Forelimb muscle (tissue), 1 donor: Measurements from ENCODE around the gene OBI1. TPM values are rescaled to one million over a fixed set of nuclear protein-coding genes. Genes with fewer than 3 reads are reported as not detected.
"Not testable (repeated sequence)": the region's sequence is repeated elsewhere in the genome, so short reads cannot be mapped to it uniquely, and the experiment has no call there.

Experiments
- DNase-seq: peaks from one replicate; pipeline ENCODE4 v3.0.0-alpha.2; 2013; ENCODE audit warnings: low read depth
- polyA plus RNA-seq: library from polyadenylated mRNA; unstranded; fragments of 120-200 nt; gene quantifications from one replicate; pipeline ENCODE4 v1.2.1, GENCODE V29; 2013; ENCODE audit not compliant: insufficient read length

OBI1 gene
- polyA plus RNA-seq, 1 donor = 12.4 TPM

DNA sequence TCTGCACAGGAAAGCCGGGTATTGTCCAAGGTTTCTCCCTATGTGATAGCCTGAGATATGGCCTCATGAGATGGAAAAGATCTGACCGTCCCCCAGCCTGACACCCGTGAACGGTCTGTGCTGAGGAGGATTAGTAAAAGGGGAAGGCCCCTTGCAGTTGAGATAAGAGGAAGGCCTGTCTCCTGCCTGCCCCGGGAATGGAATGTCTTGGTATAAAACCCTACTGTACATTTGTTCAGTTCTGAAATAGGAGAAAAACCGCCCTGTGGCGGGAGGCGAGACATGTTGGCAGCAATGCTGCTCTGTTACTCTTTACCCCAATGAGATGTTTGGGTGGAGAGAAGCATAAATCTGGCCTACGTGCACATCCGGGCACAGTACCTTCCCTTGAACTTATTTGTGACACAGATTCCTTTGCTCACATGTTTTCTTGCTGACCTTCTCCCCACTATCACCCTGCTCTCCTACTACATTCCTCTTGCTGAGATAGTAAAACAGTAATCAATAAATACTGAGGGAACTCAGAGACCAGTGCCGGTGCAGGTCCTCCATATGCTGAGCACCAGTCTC is 11.8 kb downstream of the OBI1 start:
- DNase-seq = not testable (repeated sequence)

DNA sequence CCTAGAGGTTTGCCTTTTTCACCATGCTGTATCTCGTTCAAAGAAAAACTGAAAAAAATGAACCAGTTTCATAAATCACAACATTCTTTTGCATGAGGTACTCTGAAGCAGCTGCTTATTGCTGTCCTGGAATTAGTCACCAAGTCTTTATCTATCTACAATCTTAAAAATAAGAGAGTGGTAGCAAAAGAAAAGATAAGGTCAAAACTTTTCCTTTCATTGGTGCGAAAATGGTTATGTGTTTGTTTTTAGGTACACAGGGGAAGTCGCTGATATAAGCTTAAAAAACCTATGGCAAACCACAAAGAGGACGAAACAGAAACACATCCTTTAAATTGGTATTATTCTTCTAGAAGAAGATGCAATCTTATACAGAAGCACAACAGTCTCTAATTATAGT is 20.7 kb downstream of the OBI1 start:
- DNase-seq = no peak

DNA sequence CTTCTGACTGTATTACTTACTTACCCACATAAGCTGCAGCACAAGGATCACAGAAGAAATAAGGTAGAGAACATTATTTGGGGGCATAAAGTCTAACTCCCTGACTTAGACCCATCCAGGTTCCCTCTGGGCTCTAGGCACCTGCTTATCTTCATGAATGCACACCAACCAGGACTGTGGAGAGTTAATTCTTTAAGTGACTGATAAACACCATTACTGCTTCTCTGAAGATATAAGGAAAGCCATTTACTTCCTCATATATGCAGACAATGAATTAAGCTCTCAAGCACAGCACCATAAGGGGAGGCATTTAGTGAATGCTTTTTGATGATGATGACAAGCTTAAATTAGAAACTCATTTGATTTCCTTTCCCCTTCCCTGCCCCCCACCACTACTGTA is 22.5 kb downstream of the OBI1 start:
- DNase-seq = no peak

DNA sequence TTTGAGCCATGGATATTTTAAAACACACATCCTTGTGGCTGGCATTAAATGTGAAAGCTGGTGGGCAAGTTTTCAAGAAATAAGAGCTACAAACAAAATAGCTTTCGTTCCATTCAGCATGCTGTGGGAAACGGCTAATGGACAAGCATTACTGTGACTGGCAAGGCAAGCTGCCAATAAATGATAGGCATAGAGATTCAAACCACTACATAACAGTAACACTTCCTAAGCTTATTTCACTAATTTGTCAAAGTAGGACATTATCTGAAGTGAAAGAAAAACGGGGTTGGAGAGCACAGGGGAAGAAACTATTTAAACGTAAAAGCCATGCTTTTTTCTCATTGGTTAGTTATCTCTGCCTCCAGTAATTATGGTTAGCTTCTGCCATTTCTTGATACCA is 26.0 kb downstream of the OBI1 start:
- DNase-seq = no peak

DNA sequence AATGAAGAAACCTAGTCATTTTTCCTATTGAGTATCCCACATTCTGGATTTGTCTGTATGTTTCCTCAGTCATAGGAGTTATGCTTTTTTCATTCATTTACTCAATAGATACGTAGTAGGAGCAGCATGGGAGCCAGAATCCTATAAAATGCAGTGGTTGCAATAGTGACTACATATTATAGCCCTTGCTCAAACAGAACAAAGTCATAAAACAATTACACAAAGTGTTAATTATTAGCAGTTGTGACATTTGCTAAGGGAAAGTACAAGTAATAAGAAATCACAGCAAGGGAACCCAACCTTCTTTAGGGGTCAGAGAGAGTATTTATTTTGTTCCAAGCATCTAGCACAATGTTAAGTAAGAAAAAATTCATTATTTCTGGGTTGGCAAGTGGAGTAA is 27.9 kb downstream of the OBI1 start:
- DNase-seq = no peak

DNA sequence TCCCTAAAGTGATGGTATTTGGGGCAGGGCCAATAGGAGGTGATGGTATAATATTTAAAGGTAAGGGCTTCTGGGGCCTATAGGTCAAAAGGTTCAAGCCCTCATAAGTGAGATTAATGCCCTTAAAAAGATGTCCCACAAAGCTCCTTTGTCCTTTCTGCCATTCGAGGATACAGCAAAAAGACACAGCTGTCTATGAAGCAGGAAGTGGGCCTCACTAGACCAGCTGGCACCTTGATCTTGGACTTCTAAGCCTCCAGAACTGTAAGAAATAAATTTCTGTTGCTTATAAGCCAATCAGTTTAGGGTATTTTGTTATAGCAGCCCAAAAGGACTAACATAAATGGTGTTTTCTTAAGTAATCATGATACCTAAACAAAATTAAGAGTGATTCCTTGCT is 28.4 kb downstream of the OBI1 start:
- DNase-seq = no peak

DNA sequence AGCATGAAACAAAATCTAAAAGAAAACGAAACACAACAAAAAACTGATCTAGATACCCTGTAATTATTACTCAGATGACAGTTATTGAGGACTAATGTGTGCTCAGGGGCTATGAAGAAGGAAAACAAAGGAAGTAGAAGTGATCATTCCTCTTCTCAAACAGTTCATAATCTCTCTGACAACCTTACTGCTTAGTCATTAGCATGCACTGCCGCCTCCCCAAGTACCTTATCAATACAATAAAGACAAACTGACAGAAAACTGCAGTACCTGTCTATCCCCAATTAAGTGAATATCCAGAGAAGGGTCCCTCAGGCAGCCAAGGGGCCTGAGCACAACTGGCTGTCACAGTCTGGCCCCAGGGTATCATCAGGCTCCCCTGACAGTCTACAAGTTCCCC is 33.6 kb downstream of the OBI1 start:
- no peak for DNase-seq

DNA sequence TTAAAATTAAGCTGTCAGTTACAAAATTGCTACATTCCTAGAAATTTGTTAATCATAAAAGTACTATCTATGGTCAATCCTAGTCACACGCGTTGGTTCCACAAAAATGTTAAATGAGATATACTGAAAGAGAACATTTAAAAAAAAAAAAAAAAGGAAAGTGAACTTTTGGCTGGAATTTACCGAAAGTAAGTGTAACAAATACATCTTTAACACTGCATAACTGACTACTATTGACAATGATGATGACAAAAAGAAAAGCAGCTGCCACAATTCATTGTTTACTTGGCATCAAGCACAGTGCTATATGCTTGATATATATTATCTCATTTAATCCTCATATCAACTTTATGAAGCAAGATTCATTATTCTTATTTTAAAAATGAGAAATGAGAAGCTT is 35.8 kb downstream of the OBI1 start:
- DNase-seq = no peak

DNA sequence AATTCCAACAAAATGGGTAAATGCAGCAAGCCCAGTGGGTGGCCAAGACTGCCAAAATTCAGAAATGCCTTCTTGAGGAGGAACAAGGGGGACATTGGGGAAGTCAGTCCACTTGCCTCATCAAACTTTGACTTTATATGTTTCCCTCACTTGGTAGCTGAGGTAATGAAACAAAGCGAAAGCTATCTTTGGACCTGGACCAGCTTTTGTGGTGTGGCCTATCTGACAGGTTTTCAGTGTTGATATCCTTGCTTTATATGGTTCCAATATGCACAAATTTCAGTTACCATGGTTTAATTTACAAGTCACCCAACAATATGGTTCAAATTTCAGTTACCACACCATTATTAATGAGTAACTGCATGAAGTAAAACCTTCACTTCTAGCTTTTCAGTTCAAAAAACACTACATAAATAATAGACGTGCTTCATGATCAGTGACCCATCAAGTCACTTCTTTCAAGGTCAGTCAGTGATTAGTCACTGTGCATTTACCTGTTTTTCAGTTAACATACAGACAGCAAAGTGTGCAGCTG is 38.0 kb downstream of the OBI1 start:
- no peak for DNase-seq

DNA sequence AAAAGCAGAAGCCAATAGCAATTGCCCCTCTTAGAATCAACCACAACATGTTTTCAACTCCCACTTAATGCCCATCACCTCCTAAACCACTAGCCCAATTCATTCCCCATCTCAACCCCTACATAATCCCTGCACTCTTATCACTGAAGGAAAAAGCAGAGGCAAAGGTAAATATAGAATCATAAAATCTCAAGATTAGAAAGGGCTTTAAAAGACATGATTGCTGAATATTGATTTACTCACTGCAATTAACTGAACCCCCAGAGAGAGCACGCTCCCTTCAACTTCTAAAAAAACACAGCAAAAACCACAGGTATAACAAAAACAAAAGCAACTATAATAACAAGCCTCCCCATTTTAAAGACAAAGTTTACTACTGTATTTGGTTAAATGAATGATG is 40.5 kb downstream of the OBI1 start:
- no peak for DNase-seq

DNA sequence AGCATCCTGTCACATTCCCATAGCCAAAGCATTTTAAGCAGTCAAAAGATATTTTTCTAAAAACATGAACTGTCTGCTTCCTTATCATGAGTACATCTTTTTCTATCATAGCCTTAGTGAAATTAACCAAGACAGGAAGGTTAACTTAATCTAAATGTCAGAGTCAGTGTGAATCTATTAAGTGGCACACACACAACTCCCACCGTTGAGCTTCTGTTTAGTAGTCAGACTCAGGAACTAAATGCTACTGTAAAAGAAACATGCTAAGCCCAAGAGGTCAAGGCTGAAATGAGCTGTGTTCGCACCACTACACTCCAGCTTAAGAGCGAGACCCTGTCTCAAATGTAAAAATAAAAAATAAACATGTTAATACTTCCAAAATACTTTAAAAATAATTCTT is 47.9 kb downstream of the OBI1 start:
- no peak for DNase-seq

DNA sequence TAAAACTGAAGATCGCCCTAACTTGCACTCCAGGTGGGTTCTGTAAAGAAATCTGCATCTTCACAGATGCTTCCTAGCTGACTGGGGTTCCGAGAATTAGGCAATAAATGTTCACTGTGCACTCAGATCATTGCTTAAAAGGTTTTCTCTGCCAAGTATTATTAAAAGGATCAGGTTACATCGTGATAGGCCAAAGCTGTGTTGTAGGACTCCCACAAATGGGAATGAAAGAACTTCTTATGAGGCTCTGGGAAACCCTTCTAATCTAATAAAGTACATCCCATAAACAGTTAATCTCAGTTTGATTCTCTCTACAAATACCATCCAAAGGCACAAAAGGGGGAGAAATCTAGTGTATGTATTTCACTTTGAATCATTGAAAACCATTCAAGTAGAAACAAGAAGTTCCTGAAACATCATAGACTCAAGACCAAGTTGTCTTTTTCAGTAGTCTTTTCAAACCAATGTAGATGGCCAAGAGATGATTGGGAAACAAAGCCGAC is 48.5 kb downstream of the OBI1 start:
- DNase-seq = no peak

DNA sequence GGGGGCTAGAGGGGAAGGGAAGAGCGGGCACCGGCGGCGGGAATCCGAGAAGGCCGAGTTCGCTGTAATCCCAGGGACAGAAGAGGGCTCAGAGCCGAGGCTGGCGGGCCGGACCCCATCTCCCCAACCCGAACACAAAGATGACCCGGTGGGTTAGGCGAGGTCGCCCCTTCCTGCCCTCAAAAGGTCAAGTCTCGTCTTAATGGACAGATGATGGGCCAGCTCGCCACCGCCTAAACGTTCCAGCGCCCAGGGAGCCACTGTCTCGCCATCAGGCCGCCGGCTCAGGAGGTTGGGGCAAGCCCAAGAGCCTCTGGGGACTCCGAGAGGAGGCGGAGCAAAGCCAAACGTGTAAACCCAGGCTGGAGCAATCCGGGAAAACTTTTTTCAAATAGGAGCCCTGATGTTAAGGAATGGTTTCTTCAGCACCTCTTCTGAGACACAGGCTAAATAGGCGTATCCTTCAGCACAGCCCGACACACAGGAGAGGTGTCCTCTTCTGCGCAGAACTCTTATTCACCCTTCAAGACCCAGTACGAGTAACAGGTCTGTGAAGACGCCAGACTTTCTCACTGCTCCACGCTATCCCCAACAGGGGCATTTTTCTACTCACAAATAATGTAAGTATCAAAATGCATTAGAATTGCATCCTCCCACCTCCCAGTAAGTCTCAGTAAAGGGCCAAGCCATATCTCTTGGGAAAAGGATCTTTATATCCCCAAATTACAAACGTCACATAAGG is 49.3 kb downstream of the OBI1 start:
- no peak for DNase-seq

DNA sequence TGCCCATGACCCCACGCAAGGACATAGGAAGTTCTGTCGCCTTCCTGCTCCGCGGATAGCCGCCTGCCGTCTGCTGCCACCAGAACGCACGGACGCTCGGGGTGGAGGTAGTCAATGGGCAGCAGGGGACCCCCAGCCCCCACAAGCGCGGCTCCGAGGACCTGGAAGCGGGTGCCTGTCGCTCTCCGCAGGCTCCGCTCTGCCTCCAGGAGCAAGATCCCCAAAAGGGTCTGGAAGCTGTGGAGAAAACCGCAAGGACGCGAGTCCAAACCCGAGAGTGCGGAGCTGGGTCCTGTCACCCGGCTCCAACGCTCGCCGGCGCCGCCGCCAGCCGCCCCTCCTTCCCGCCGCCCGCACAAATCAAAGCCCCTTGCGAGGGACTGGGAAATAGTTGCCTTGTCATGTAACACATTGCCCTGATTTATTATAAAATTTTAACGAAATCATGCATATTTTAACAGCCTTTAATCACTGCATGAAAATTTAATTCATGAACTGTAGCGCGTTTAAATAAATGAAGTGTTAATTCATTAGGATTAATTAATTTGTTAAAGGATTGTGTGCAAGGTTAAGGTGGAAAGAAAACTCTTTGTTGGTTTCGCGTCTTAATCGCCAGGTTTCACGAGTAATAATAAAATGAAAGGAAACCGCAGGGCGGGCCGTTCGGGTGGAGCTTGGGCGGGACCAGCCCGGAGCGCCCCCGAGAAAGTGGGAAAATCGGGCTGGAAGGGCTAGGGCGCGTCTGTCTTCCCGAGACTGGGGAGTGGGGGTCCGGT is 50.1 kb downstream of the OBI1 start:
- DNase-seq = no peak

DNA sequence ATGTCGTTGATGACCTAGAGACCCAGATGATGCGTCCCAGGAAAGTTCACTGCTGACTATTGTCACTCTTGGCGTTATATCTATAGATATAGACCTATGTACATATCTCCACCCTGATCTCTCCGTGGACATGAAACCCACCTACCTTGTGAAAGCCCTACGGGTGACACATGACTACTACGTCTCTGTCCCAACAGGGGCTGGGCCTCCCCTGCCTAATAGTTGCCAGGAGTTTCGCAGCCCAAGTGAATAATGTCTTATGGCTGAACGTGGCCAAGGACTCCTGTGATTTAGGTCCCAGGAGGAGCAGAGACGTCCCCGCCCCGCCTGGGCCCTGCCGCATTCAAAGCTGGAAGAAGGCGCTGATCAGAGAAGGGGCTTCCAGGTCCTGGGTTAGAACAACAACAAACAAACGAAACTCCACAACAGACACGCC is 50.7 kb downstream of the OBI1 start:
- no peak for DNase-seq

DNA sequence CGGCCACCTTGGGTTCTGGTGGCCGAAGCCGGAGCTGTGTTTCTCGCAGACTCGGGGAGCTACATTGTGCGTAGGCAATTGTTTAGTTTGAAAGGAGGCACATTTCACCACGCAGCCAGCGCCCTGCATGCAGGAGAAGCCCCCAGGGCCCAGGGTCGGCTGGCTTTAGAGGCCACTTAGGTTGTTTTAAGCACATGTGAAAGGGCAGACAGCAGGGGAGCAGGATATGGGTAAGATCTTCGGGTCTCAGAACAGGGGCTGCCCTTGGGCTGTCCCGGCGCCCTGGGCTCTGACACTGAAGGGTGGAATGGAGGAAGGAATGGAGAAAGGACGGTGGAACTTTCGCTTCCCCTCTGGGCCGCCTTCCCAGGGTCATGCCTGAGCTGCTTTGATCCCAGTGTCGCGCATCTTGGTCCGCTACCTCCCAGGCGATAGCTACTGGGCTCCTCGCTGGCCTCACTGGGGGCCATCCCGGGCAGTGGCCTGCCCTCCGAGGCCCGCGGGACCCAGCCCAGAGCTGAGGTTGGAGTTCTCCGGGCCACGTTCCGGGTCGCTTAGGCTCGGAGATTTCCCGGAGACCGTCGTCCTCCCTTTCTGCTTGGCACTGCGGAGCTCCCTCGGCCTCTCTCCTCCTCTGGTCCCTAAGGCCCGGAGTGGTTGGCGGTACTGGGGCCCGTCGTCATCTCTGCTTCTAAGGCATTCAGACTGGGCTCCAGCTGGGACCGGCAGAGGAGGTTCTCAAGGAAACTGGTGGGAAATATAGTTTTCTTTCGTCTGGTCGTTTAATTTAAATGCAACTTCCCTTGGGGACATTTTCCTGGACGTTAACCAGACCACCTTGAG is 51.3 kb downstream of the OBI1 start:
- DNase-seq = no peak

DNA sequence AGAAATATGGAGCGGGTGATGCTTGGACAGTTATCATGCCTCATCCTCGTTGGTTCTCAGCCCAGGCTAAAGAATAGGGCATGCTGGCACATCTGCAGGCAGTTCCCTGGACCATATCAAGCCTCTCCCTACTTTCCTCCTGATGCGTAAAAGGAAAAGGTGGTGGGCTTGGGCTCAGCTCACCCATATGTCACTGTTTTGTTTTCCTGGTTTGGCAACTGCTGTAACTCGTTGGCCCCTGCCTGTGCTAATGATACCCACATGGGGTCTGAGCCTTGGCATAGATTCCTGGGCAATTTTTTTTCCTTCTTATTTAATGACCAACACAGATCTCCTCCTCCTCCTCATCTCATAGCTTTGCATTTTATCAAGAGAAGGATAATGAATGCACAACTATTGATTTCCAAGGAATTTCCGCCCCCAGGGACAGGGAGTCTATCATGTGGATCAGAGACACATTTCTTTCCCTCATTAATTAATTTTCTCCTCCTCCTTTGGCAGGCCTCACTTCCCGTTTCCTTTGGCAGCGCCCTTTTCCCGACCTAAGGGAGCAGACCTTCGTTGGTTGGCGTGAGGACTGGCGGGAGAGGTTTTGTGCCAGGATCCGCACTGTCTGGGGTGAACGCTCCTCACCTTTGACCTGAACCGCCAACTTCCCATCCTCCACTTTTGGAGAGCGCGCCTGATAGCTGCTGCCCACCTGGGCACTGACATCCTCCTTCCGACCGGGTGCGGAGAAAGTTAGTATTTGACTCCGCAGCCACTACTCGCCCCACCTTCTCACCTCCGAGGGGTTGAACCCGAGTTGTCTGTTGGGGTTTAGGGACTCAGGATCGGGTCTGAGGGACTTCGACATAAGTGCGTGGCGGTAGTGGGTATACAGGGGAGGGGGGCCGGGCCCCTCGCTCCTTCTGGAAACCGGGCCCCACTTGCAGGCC is 52.2 kb downstream of the OBI1 start:
- no peak for DNase-seq

DNA sequence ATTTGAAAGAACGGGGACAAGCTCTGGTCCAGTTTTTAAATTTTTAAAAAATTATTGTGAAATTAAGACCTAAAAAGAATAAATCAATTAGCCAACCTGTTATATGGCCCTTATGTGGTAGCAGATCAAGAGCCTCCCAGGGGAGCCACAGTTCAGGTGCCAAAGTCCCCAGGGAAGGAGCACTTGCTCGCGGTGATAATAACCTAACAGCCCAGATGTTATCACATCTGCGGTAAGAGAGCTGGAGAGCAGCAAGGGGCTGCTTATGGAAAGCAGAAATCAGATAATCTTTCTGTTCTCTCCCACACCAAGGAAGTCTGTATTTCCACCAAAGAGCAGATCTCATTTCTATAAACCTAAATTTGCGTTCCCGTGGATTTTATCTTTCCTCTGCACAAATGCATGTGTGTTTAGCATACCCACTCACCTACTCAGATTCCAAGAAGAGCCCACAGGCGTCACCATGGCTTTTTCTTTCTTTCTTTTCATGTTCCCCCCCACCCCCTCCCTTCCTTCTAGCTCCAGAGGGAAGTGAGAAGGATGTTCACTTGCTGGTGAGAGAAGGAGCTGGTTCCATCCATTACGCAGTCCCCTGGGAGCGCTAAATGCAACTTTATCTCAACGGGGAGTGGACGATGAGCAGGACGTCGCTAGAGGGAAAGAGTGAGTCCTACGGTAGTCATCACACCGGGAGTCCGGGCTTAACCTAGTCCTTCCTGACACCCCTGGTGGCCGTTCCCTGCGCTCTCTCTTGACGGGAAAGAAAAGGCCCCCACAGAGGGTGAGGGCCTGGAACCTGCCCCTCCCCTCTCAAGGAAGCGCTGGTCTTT is 54.0 kb downstream of the OBI1 start:
- no peak for DNase-seq

DNA sequence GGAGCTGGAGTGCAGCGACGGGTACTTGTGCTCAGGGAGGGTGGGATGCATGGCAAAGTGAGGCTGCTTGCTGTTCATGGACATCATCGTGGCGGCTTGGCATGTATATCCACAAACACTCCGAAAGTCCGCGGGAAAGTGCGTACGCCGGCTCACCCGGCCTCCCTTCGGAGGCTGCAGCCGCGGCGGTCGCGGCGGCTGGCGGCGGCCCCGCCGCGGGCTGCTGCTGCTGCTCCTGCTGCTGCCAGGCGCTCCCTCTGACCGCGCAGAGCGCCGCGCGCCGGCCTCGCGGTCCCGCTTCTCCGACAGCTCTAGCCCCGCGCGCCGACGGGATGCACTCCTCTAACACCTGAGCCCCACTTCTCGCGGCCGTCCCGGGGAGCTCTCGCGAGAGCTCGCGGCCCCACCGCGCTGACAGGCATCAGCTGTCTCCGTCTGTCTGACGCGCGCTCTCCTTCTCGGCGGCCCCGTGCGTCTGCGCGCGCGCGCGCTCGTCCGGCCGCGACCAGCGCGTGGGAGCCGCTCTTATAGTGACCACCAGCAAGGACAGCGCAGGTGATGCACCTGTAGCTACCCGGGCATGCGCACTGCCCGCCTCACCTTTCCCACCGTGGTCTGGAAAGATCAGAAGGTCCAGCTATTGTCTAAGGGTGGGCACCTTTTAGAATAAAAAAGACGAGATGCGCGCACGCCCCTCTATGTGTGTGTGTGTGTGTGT is 55.6 kb downstream of the OBI1 start, which contains the start of gene POU4F1:
TSS of gene POU4F1 (minus strand) at position 313 of the 718 bp plus-strand sequence. CDS start at position 87, 226 bp downstream.
- DNase-seq = no peak
